HepG2 (cell line): ENCODE data around the gene ATRIP. TPM values are rescaled to one million over a fixed set of nuclear protein-coding genes. Genes with fewer than 3 reads are reported as not detected.

ENCODE experiments used
- HOXD1 ChIP-seq: sonication (generic); formaldehyde crosslinking; IDR thresholded peaks from 2 replicates; pipeline ENCODE4 v1.5.0; 2020; ENCODE audit warnings: missing genetic modification reagents
- MED8 ChIP-seq: sonication (generic); formaldehyde crosslinking; IDR thresholded peaks from 2 replicates; pipeline ENCODE4 v1.8.1; 2023; ENCODE audit warnings: mild to moderate bottlenecking, missing genetic modification reagents; ENCODE audit not compliant: insufficient replicate concordance
- MTF1 ChIP-seq: sonication (generic); formaldehyde crosslinking; IDR thresholded peaks from 2 replicates; pipeline ENCODE4 v1.5.0; 2020; ENCODE audit warnings: missing genetic modification reagents
- SKI ChIP-seq: fragments of 450-650 bp; IDR thresholded peaks from one replicate; pipeline ENCODE4 v1.6.1; 2018; ENCODE audit warnings: mild to moderate bottlenecking; ENCODE audit not compliant: partially characterized antibody
- ZBTB40 ChIP-seq, 2 experiments: fragments of 450-650 bp in 1 of 2; sonication (generic) in 1 of 2; formaldehyde crosslinking in 1 of 2; IDR thresholded peaks; 2 replicates each; pipeline versions ENCODE4 v1.6.1 to v1.8.0; 2016 to 2022; ENCODE audit warnings: antibody characterized with exemption in 1 of 2, mild to moderate bottlenecking in 1 of 2, missing genetic modification reagents in 1 of 2
- ZMAT5 ChIP-seq: sonication (generic); formaldehyde crosslinking; IDR thresholded peaks from 2 replicates; pipeline ENCODE4 v1.5.0; 2020; ENCODE audit warnings: mild to moderate bottlenecking, low read depth, missing genetic modification reagents, borderline replicate concordance
- ZNF407 ChIP-seq: sonication (generic); formaldehyde crosslinking; IDR thresholded peaks from one replicate; pipeline ENCODE4 v1.5.1; 2020; ENCODE audit warnings: mild to moderate bottlenecking, missing genetic modification reagents; ENCODE audit errors: not compliant biosample characterization
- ZNF629 ChIP-seq: sonication (generic); formaldehyde crosslinking; conservative IDR thresholded peaks from 2 replicates; pipeline ENCODE4 v1.5.0; 2020; ENCODE audit warnings: missing genetic modification reagents
- ZSCAN22 ChIP-seq: sonication (generic); formaldehyde crosslinking; IDR thresholded peaks from 2 replicates; pipeline ENCODE4 v1.4.0; 2020; ENCODE audit warnings: mild to moderate bottlenecking, missing genetic modification reagents
- polyA plus RNA-seq, 8 experiments: library from polyadenylated mRNA; depleted of rRNA in 3 of 8; stranded (reverse) in 7 of 8; unstranded in 1 of 8; fragments of >200 nt; fragmentation: Illumina TruSeq in 4 of 8; extraction: Trizol in 4 of 8; gene quantifications; 2 replicates each; pipeline versions ENCODE4 v1.2.1 to v1.2.3, GENCODE V29; 2011 to 2016; ENCODE audit warnings: low read depth in 4 of 8, missing spikeins in 1 of 8, mixed read lengths in 1 of 8; ENCODE audit not compliant: insufficient read depth in 1 of 8
- total RNA-seq, 5 experiments: library from RNA; depleted of rRNA; stranded (reverse); fragments of >200 nt; fragmentation: Illumina TruSeq; extraction: Trizol; gene quantifications; 2 replicates each; pipeline ENCODE4 v1.2.3, GENCODE V29; 2016; ENCODE audit warnings: low read depth in 1 of 5

The ATRIP gene
- total and polyA plus RNA-seq, 2 of the 13 experiments (the other 11 are each of a cell fraction or from before 2014, with no cell fraction given) = 5.1 to 12.5 TPM

- no peak for TF ChIP-seq ZNF629 (CRISPR knock-in tag)
- TF ChIP-seq ZMAT5 (CRISPR knock-in tag) = no peak
- TF ChIP-seq HOXD1 (CRISPR knock-in tag) = 0 out of 2 replicates have a peak, but pooled peaks have one; percentile 2
- peak; percentile 31 for TF ChIP-seq SKI
- TF ChIP-seq MTF1 (CRISPR knock-in tag) = no peak
- TF ChIP-seq ZBTB40 (IDR thresholded peaks at IDR 0.05) = peak; percentile 65
- TF ChIP-seq ZBTB40 (CRISPR knock-in tag; IDR thresholded peaks at IDR 0.05) = peak; percentile 49
- peak; percentile 79 for TF ChIP-seq MED8 (CRISPR knock-in tag)
- no peak for TF ChIP-seq ZNF407 (CRISPR knock-in tag)
- no peak for TF ChIP-seq ZSCAN22 (CRISPR knock-in tag)
Observed at GRCh38 chr3:48439820-48440589, 6.5 kb upstream of the ATRIP start, which contains the start of the genes CCDC51 and TMA7 (continued).
